ENCODE measurements around the gene MRPS23.

Gene MRPS23

GRCh38 chr17:57849874-57850754, at the start of gene MRPS23:
Gene MRPS23 (minus strand): TSS chr17:57850044. CDS start chr17:57850010, 34 bp downstream.
- DNase-seq (ENCODE audit: low spot score) = peak; percentile 97

- DNase-seq (ENCODE audit: low spot score) = no peak
These were observed 49.5 kb upstream of the MRPS23 start for GRCh38 chr17:57899391-57899790.

DNA sequence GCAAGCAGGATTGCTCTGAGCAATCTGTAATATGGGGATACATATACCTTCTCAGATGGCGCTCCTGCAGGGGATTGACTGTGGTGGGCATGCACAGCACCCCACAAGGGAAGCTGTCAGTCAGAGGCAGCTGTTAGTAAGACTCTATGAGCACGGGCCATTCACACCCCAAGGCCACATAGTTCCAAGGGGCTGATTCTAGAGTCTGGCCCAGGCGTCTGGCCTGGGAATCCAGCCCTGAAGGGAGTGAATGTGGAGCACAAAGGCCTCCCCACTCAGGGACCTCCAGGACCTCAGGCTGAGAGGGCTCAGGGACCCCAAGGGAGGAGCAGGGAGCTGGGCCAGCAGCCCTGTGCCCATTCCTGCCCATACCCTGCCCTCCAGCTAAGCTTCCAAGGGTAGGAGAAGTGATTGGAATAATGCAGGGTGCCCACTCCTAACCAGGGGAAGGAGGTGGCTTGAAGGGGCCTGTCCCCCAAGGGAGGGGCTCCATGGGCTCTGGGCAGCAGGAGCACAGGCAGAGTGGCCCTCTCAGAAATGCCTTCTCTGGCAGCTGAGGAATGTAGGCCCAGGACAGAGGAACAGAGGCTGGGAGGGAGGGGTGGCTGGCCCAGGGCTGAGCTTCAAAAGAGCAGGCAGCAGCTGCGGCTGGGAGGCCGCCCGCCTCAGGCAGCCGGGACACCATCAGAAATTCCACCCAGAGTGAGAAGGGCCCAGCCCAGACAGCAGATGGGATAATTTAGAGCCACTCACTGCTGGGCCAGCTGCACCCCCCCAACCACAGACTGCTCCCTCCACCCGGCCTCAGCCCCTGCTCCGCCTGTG, 48.9 kb upstream of the MRPS23 start:
- no peak for DNase-seq (ENCODE audit: low spot score)

GRCh38 chr17:57895382-57896060, 45.7 kb upstream of the MRPS23 start:
- no peak for DNase-seq (ENCODE audit: low spot score)

DNA sequence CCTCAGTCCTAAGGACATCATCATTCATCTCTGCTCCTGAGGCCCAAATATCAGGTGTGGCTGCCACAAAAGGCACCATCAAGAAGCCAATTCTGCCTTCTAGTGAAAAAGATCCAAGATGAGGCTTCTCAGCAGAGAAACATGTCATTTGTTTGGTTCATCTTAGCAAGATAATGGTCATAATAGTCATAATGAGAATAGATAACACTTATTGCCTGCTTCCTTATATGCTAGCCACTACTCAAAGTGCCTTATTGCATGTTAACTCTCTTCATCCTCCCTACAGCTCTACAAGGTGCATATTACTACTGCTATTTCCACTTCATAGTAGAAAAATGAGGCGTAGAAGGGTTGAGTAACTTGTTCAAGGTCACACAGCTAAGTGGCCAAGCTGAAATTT, 45.0 kb upstream of the MRPS23 start:
- no peak for DNase-seq (ENCODE audit: low spot score)

GRCh38 chr17:57892820-57893595, 43.2 kb upstream of the MRPS23 start:
- no peak for DNase-seq (ENCODE audit: low spot score)

- DNase-seq (ENCODE audit: low spot score) = peak; percentile 79
These were observed 42.4 kb upstream of the MRPS23 start for GRCh38 chr17:57892146-57892819.

DNA sequence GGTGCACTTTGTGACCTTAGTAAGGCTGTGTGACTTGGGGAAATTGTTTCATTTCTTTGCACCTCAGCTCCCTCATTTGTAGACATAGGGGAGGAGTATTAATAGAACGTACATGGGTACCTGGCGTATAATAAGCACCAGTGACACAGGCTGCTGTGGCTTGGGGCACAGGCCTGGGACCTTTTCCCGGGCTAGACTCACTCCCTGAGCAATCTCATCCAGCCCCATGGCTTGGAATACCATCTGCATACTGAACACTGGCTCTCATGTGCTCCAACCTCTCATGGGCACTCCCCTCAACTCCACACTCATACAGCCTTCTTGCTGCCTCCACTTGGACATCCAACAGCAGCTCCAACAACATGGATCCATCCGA, 41.0 kb upstream of the MRPS23 start:
- no peak for DNase-seq (ENCODE audit: low spot score)

- DNase-seq (ENCODE audit: low spot score) = no peak
These were observed 40.3 kb upstream of the MRPS23 start for GRCh38 chr17:57889892-57890856.

DNA sequence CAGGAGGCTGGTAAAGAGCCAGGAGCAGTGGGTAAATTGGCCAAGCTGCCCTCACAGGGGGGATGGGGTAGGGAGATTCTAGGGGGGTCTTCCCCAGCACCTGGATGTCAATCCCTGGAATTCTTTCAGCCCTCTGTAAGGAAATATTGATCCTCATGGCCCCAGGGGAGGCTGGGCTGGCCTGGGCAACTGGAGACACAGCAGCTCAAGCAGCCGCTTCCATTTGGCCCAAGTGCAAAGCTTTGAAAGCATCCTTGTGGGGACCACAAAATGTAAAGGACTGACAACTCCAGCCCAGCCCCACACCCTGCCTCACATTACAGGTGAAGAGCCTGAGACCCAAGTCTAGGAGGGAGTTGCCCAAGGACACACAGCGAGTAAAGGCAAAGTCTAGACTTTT, 39.4 kb upstream of the MRPS23 start:
- no peak for DNase-seq (ENCODE audit: low spot score)

DNA sequence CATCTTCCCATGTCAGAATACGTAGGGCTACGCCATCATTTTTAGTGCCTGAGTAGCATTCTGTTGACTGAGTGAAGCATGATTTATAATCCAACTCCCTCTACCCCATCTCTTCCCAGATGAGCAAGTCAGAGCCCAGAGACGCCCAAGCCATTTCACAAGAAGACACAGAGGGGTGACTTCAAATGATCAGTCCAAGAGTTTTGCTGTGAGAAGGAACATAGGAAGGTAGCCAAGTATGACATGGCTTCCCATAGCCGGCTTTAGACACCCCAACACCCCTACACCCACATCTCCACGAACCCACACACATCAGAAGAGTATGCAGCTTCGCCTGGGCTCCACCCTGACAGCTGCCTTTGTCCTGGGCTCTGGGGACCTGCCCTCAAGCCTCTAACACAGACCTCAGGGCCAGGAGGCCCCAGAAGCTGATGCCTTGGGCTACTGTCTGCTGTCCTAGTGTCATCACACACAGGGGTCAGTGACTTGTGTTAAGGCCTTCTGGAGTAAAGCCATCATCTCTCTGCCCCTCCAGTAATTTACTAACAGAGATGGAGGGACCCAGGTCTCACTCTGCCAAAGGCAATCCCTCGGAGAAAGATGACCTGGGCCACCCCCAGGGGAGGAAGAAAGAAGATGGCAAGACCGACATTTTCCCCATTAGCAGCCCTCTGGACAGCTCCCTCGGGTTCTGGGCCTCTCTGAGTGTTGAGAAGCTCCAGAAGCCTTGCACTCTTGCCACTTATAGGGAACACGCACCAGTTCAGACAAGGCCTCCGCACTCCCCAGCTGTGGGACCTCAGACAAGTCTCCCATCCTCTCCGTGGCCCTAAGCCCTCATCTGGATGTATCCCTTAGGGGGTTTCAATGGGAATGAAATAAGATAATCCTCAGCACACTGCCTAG, 38.7 kb upstream of the MRPS23 start:
- no peak for DNase-seq (ENCODE audit: low spot score)

DNA sequence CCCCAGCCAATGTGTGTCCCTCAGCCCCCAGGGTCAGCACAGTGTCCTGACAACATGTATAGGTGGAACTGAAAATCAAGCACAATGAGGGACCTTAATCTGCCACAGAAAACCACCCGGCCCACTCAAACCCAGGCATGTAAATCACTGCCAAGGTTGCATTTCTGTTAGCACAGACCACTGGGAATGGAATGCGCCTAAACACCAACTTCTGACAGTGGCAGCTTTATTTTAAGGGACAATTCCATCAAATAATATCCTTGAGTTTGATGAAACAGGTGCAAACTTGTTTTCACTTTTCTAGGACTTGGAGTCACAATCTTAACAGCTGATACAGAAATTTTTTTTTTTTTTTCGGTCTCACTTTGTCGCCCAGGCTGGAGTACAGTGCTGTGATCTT, 37.3 kb upstream of the MRPS23 start:
- DNase-seq (ENCODE audit: low spot score) = no peak

DNA sequence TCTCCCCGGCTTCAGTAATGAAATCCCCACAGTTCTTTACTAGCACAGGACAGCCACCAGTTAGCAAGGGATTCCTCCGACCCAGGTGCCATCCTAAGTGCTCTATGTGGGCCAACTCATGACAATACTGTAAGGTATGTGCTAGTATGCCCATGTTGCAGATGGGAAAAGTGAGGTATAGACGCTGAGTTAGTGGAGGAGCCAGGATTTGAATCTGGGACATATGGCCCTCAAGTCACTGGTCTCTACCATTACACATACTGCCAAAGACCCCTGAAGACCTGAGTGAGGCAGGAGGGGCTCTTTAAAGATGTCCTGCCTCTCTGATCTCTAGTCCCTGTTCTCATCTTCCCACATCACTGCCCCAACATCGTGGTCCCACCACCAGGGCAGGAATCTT, 36.2 kb upstream of the MRPS23 start:
- DNase-seq (ENCODE audit: low spot score) = no peak

- DNase-seq (ENCODE audit: low spot score) = no peak
These were observed 35.5 kb upstream of the MRPS23 start for GRCh38 chr17:57885148-57885915.

GRCh38 chr17:57881783-57882351, 32.0 kb upstream of the MRPS23 start:
- DNase-seq (ENCODE audit: low spot score) = no peak

GRCh38 chr17:57881143-57881542, 31.3 kb upstream of the MRPS23 start:
- DNase-seq (ENCODE audit: low spot score) = no peak

GRCh38 chr17:57880086-57880456, 30.2 kb upstream of the MRPS23 start:
- DNase-seq (ENCODE audit: low spot score) = no peak

All from NAMALWA (cell line).